BLaER1 treated with 17β-estradiol and CSF1 and Interleukin-3, amounts not matched to agents 10 nM and 100 nM (cell line): Measurements from ENCODE around the gene SMAD9.

Experiments used
- H3K27ac ChIP-seq, 11 experiments: shearing (Covaris generic); formaldehyde crosslinking; 2 replicates each; pipeline ENCODE4 v1.8.1; 2022
- H3K27me3 ChIP-seq, 11 experiments: shearing (Covaris generic); formaldehyde crosslinking; 2 replicates each; pipeline ENCODE4 v1.8.1; 2022
- H3K36me3 ChIP-seq, 11 experiments: shearing (Covaris generic); formaldehyde crosslinking; 2 replicates each; pipeline ENCODE4 v1.8.1; 2022
- H3K4me1 ChIP-seq, 10 experiments: shearing (Covaris generic); formaldehyde crosslinking; 2 replicates each; pipeline ENCODE4 v1.8.1; 2022
- H3K4me2 ChIP-seq, 11 experiments: shearing (Covaris generic); formaldehyde crosslinking; 2 replicates each; pipeline ENCODE4 v1.8.1; 2022
- H3K4me3 ChIP-seq, 10 experiments: shearing (Covaris generic); formaldehyde crosslinking; 2 replicates each; pipeline ENCODE4 v1.8.1; 2022
- H3K9ac ChIP-seq, 11 experiments: shearing (Covaris generic); formaldehyde crosslinking; 2 replicates each; pipeline ENCODE4 v1.8.1; 2022
- H3K9me3 ChIP-seq, 11 experiments: shearing (Covaris generic); formaldehyde crosslinking; replicated peaks in 1 of 11; 2 replicates each; pipeline ENCODE4 v1.8.1; 2022
- H4K20me1 ChIP-seq, 11 experiments: shearing (Covaris generic); formaldehyde crosslinking; 2 replicates each; pipeline ENCODE4 v1.8.1; 2022
- Cebpa-rat ChIP-seq, 11 experiments: shearing (Covaris generic); IDR thresholded peaks; 2 replicates each; pipeline ENCODE4 v1.8.1; 2022

SMAD9 gene

DNA sequence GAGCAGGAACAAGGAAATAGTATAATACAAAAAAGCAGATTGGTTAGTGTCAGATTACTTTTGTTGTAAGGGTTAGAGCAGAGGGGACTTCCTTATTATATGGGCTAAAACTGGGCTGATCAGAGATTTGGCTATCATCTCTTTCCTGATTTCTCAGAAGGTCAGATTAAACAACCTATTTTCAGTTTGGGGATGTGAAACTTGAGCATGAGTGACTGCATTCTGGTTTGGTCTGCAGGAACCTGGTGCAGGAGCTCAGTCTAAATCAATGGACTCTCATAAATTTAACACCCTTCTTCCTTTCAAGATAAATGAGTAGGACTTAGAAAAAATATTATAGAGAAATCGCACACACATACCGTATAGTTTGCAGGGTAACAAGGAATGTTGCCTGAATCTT, 113.9 kb downstream of the SMAD9 start:
- Histone ChIP-seq H3K4me3 (no peak overlapping the region), H3K9ac (peak overlapping the region in 2 of 11 experiments; percentile 4 to 25; a peak in 1 of 22 replicates), H3K4me2 (peak overlapping the region; percentile 24 to 80 (median 61); a peak in 21 of 22 replicates), H3K27ac (peak overlapping the region in 7 of 11 experiments; percentile 11 to 54 (median 38); a peak in 8 of 22 replicates), H3K27me3 (no peaks in the 10 kb centered on the region), H3K4me1 (peaks cover 28 to 37% (median 35%) of the 10 kb centered on the region in 10 experiments), H3K9me3 (no peaks in the 10 kb centered on the region), H3K36me3 (no peaks in the 10 kb centered on the region), H4K20me1 (no peaks in the 10 kb centered on the region)
- no peak for TF ChIP-seq Cebpa-rat (IDR thresholded peaks at IDR 0.05)

GRCh38 chr13:36804588-36804987, 115.5 kb downstream of the SMAD9 start:
- Histone ChIP-seq H3K9ac (no peak overlapping the region), H3K36me3 (no peaks in the 10 kb centered on the region), H3K9me3 (no peaks in the 10 kb centered on the region), H3K4me1 (peaks cover 28 to 37% (median 35%) of the 10 kb centered on the region in 10 experiments), H3K4me2 (peak overlapping the region; percentile 41 to 80 (median 61); a peak in 20 of 22 replicates), H3K27me3 (no peaks in the 10 kb centered on the region), H4K20me1 (no peaks in the 10 kb centered on the region), H3K4me3 (no peak overlapping the region), H3K27ac (0 out of 22 replicates have a peak overlapping the region, but pooled peaks of 1 of the 11 experiments have one; percentile 4)
- TF ChIP-seq Cebpa-rat (IDR thresholded peaks at IDR 0.05) = no peak

- Histone ChIP-seq H3K27ac (no peak overlapping the region), H3K4me2 (no peak overlapping the region), H3K9ac (no peak overlapping the region), H3K4me1 (peaks cover 22 to 27% (median 26%) of the 10 kb centered on the region in 10 experiments), H3K4me3 (no peak overlapping the region), H3K27me3 (no peaks in the 10 kb centered on the region), H4K20me1 (no peaks in the 10 kb centered on the region), H3K36me3 (no peaks in the 10 kb centered on the region), H3K9me3 (no peaks in the 10 kb centered on the region)
- no peak for TF ChIP-seq Cebpa-rat (IDR thresholded peaks at IDR 0.05)
Measured at GRCh38 chr13:36801035-36801434, 119.0 kb downstream of the SMAD9 start.

GRCh38 chr13:36796052-36796451, 124.0 kb downstream of the SMAD9 start:
- Histone ChIP-seq H3K4me3 (no peak overlapping the region), H3K36me3 (no peaks in the 10 kb centered on the region), H3K27ac (no peak overlapping the region), H3K4me1 (no peaks in the 10 kb centered on the region), H3K27me3 (no peaks in the 10 kb centered on the region), H3K9me3 (no peaks in the 10 kb centered on the region), H4K20me1 (no peaks in the 10 kb centered on the region), H3K4me2 (no peak overlapping the region), H3K9ac (no peak overlapping the region)
- no peak for TF ChIP-seq Cebpa-rat (IDR thresholded peaks at IDR 0.05)

- Histone ChIP-seq H3K4me2 (no peak overlapping the region), H3K9me3 (no peaks in the 10 kb centered on the region), H3K9ac (no peak overlapping the region), H3K27me3 (no peaks in the 10 kb centered on the region), H4K20me1 (no peaks in the 10 kb centered on the region), H3K36me3 (no peaks in the 10 kb centered on the region), H3K4me1 (no peaks in the 10 kb centered on the region), H3K4me3 (no peak overlapping the region), H3K27ac (no peak overlapping the region)
- TF ChIP-seq Cebpa-rat (IDR thresholded peaks at IDR 0.05) = no peak
Measured at GRCh38 chr13:36795463-36795862, 124.6 kb downstream of the SMAD9 start.
